GM21360 (cell line): ENCODE data around the gene CLNS1A.
"Not testable (repeated sequence)": the region's sequence is repeated elsewhere in the genome, so short reads cannot be mapped to it uniquely, and the experiment has no call there.

Experiments
- ATAC-seq: cut with Tn5 transposase; IDR thresholded peaks from one replicate; pipeline ENCODE4 v1.9.1; 2021; ENCODE audit warnings: mild to moderate bottlenecking, moderate library complexity; ENCODE audit not compliant: unreplicated experiment

Gene CLNS1A

GRCh38 chr11:77619576-77620198 is 17.9 kb downstream of the CLNS1A start:
- ATAC-seq = no peak

DNA sequence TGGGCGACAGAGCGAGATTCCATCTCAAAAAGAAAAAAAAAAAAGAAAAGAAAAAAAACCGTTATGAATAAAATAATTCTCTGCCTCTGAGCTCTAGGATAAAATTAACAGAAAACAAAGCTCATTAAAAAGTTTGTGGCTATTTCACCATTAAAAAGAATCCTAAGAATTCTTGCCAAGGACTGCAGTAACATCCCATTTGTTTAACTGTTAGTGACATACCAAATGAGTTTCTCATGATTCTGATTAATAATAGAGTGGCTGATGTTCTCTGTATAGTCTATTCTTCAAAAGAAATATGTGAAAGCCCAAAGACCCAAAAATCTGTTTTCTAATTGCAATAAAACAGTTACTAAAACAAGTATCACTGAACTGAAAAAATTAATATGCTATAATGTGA is 19.7 kb downstream of the CLNS1A start:
- ATAC-seq = no peak

DNA sequence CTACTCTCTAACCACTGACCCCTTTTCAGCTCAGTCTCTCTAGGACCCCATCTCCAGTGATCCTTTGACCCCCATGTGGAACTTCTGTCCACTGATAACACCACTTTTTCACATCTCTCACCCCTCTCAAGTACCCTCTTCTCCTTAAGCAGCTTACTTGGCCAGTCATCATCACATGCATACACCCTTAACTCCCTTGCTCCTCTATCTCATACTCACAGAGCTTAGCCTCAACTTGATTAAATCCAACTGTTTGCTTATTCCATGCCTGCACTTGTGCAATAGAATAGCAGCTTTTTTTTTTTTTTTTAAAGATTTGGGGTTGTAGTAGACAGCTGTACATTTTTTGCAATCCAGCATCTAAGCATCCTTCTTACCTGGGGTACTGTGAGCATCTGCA is 25.7 kb downstream of the CLNS1A start:
- no peak for ATAC-seq

DNA sequence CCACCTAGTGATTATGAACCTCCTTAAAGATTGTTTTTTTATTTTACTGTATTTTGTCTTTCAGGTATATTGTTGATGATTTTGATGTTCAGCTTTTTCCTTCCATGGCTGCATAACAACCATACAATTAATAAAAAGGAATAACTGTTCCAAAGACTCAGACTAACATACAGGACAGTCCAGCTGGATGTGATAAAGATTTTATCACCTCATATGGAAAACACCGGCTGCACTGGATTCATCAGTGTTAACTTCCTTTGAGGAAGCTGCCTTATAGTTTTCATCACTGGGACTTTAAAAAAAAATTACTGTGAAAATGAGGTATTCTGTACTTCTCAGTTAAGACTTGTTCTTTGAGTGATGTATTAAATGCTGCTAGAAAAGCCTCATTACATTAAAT is 28.4 kb downstream of the CLNS1A start:
- no peak for ATAC-seq

DNA sequence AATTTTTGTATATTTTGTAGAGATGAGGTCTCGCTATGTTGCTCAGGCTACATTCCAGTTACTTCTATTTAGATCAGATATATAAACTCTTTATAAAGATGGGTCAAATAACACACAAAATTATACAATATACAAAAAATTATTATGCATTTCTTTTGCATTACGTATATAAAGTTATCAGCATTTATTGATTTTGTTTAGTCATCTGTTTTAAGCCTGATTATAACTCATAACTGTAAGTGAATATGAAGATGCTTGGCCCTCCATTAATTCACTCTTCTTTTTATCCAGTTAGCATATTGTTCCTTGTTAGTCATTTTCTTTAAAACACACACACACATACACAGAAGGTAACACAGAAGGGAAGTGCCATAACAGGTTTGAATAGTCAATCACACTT is 33.3 kb downstream of the CLNS1A start:
- no peak for ATAC-seq

DNA sequence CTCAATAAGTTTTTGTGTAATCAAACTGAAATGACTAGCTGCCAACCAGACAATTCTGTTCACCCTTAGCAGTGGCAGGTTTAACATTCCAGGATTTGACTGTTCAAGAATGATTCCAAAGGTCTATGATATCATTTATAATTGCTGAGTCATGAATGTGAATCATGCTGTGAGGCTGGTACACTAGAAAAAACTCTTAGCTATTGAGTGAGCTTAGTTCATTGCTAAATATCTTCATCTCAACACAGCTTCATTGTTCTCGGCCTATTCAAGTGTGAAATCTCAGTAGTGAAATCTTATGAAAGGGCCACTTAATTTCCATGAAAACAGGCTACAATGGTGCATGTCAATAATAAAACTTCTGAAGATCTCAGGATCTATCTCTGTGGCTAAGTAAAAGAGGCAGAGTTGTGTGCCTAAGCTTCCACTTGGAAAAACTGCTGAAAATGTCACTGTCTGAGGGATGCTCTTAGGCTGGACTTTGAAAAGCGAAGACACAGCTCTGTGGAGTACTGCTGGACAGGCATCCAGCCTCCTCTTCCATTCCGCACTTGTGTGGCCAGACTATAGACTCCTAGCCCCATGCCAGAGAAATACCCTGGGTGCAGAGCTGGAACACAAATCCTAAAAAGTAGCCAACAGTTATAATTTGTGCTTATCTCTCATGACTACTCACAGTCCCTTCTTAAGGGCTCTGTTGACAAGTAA is 35.1 kb downstream of the CLNS1A start:
- no peak for ATAC-seq

DNA sequence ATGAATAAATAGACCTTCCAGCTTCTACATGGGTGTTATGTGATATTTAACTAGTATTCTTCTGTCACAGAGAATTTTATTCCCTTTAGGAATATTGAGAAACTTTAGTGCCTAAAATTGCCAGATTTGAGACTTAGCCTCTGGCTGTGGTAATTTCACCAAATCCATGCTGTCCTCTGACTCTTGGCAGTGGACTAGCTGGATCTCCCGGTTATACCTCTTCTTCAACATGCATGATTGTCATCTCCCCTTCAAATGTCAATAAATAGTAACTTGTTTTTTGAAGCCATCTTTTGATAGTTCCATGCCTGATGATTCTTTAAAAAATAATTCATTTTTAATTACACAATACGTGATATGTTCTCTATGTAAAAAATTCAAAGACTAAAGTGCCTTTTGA is 39.4 kb downstream of the CLNS1A start:
- ATAC-seq = no peak

GRCh38 chr11:77596626-77597025 is 41.0 kb downstream of the CLNS1A start:
- no peak for ATAC-seq

DNA sequence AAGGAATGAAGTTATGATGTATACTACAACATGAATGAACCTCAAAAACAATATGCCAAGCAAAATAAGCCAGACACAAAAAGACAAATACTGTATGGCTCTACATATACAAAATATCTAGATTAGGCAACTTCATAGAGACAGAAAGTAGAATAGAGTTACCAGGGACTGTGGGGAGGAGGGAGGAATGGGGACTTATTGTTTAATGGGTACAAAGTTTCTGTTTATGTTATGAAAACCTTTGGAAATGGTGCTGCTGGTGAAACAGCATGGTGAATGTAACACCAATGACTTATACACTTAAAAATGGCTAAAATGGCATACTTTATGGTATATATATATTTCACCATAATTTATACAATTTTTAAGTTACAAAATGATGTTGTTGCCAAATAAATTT is 43.7 kb downstream of the CLNS1A start:
- no peak for ATAC-seq

DNA sequence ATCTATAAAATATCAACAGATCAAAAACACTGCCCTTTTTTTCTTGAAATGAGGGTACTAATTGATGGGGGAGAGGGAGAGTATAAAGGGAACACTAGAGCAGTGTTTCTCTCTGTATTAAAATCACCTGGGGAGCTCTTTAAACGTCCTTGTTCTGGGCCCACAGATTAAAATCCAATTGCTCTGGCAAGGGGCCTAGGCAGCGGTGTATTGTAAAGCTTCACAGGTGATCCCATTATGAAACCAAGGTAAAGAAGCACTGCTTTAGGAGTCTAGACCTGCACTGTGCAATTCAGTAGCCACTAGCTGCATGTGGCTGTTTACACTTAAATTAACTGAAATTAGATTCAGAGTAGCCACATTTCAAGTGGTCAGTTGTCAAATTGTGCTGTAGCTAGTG is 44.9 kb downstream of the CLNS1A start:
- no peak for ATAC-seq

DNA sequence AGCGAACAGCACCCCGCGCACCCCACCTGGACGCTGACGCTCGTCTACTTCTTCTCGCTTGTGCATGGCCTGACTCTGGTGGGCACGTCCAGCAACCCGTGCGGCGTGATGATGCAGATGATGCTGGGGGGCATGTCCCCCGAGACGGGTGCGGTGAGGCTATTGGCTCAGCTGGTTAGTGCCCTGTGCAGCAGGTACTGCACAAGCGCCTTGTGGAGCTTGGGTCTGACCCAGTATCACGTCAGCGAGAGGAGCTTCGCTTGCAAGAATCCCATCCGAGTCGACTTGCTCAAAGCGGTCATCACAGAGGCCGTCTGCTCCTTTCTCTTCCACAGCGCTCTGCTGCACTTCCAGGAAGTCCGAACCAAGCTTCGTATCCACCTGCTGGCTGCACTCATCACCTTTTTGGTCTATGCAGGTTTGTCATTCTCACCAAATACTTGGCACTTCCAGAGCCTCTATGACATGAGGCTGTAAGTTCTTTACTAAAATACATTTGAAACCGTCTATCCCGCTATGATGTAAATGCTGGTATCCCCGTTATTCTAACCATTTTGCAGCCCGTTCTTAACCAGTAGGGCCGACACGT is 47.3 kb downstream of the CLNS1A start:
- no peak for ATAC-seq

DNA sequence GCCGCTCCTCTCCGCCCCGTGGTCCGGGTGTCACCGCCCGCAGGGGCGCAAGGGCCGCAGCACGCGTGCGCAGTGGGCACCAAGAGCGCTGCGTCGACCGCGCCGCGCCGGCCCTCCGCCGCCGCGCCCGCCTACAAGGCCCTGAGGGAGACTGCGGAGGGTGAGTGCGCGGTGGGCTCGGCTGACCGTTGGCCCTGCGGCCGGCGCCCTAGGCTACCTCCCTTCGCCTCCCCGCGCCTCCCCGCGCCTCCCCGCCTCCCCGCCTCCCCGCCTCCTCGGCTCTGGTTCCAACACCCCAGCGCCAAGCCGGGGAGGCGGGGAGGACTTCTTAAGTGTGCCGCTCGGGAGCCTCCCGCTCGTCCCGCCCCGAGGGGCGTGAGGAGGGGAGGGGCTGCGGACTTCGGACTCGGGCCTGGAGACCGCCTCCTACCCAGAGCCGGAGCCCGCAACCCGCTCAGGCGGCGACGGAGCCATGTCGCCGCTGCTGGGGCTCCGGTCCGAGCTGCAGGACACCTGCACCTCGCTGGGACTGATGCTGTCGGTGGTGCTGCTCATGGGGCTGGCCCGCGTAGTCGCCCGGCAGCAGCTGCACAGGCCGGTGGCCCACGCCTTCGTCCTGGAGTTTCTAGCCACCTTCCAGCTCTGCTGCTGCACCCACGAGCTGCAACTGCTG is 47.9 kb downstream of the CLNS1A start, which contains the start of gene AQP11:
Gene AQP11, plus strand, starts transcription at position 433 of the 673 bp plus-strand sequence. Its CDS starts 40 bp downstream, at position 473.
- peak; percentile 85 for ATAC-seq

DNA sequence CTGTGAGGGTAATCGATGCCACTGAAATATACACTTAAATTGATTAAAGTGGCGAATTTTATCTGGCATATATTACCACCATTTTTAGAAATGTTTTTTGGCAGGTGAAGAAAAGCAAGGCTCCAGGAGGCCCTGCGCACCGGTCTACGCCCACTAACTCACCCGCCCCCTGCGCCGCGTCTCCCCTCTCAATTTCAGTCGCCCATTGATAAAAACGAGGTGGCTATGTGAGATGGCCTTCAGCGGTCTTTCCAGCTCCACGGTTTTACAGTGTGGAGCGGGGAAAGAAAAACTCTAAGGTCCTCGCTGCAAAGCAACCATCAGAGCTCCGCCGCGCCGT is 48.4 kb downstream of the CLNS1A start:
- no peak for ATAC-seq

- no peak for ATAC-seq
Observed at GRCh38 chr11:77580712-77581337, 56.8 kb downstream of the CLNS1A start.

- not testable (repeated sequence) for ATAC-seq
Observed at GRCh38 chr11:77575428-77575827, 62.2 kb downstream of the CLNS1A start.

DNA sequence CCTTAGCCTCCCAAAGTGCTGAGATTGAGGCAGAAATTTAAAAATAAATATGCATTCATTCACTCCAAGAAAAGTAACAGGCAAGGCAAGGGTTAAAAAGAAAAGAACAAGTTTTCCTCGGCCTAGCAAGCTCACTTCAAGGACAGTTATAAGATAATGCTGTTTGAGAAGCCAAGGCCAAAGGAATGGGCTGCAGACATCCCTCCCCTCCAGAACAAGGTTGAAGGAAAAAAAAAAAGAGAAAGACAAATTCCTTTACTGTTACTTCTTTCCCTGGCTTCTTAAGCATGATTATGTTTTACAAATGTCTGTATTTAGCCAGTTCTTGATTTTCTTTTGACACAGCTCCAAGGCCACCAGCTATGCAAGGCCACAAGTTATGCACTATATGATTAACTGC is 66.7 kb downstream of the CLNS1A start:
- ATAC-seq = not testable (repeated sequence)

DNA sequence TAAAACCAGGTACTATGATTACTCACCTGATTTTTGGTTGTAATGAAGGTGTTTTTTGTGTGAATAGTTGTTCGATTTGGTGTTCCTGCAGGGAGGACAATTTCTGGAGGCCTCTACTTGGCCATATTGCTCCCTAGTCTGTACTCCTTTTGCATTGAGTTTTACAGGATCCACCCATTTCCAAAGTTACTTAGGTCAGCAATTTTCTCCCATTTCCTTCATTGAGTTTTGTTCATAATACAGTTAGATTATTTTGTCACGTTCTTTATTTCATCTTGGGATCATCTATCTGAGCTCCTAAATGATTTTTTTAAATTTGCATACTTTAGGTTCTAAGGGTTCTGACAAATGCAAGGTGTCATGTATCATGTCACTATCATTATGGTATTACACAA is 67.9 kb downstream of the CLNS1A start:
- no peak for ATAC-seq

DNA sequence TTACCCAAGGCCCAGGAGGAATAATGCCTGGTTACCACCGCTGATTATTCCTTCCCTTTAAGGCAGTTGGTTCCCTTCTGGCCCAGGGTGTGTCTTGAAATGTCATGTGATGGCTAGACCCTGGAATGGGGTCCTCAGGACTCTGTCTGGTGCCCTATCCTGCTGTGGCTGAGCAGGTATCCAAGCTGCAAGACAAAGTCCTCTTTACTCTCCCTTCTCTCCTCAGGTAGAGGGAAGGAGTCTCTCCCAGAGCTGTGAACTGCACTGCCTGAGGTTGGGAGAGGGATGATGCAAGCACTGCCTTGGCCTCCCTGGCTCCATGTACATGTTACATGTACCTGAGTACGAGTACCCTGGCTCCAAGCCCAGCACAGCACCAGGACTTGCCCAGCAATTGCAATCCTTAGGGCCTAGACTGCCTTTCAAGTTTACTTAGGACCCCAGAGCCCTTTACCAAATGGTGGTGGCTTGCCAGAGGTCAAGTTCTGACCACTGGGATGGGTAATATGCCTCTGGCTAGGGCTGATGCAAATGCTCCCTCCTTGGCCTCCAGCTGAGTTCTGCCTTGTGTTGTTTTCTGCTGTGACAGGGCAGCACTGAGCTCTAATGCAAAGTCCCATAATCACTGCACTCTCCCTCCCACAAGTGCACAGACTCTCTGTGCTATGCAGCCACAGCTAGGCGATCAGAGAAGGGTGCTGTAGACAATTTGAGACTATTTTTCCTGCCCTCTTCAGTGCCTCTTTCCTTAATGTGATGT is 68.5 kb downstream of the CLNS1A start:
- no peak for ATAC-seq

- ATAC-seq = no peak
Observed at GRCh38 chr11:77568306-77568705, 69.3 kb downstream of the CLNS1A start.
